GM18505 (cell line): ENCODE results near the gene PTPN4.

ENCODE experiments used
- ATAC-seq: cut with Tn5 transposase; IDR thresholded peaks from one replicate; pipeline ENCODE4 v1.9.1; 2021; ENCODE audit not compliant: unreplicated experiment
- POLR2A ChIP-seq: IDR thresholded peaks from 4 replicates; pipeline ENCODE4 v1.6.1; 2011; ENCODE audit warnings: borderline replicate concordance; ENCODE audit not compliant: insufficient read depth, insufficient read length; ENCODE audit errors: extremely low read depth

The PTPN4 gene, protein sequence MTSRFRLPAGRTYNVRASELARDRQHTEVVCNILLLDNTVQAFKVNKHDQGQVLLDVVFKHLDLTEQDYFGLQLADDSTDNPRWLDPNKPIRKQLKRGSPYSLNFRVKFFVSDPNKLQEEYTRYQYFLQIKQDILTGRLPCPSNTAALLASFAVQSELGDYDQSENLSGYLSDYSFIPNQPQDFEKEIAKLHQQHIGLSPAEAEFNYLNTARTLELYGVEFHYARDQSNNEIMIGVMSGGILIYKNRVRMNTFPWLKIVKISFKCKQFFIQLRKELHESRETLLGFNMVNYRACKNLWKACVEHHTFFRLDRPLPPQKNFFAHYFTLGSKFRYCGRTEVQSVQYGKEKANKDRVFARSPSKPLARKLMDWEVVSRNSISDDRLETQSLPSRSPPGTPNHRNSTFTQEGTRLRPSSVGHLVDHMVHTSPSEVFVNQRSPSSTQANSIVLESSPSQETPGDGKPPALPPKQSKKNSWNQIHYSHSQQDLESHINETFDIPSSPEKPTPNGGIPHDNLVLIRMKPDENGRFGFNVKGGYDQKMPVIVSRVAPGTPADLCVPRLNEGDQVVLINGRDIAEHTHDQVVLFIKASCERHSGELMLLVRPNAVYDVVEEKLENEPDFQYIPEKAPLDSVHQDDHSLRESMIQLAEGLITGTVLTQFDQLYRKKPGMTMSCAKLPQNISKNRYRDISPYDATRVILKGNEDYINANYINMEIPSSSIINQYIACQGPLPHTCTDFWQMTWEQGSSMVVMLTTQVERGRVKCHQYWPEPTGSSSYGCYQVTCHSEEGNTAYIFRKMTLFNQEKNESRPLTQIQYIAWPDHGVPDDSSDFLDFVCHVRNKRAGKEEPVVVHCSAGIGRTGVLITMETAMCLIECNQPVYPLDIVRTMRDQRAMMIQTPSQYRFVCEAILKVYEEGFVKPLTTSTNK

GRCh38 chr2:119759451-119760236 is at the start of gene PTPN4:
Gene PTPN4, plus strand, starts transcription at chr2:119759922. Its CDS starts 49,932 bp downstream, at chr2:119809854.
- TF ChIP-seq POLR2A, result peak; percentile 79
- ATAC-seq, result peak; percentile 93

DNA sequence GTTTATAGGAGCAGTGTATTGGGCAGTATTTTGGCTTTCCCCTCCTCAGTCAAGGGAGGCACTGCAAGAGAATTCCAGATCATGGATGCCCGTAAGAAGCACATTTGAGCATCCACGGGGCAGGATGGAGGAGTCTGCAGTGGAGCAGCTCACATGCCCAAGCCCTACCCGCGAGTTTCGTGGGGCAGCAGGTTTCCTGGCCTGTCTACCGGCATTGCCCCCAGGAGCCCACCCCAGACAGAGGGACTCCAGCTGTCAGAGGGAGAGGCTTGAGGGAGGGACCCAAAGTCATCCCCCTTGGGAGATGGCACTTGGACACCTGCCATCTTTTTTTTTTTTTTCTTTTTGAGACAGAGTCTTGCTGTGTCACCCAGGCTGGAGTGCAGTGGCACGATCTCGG is 49.4 kb upstream of the PTPN4 start:
- TF ChIP-seq POLR2A, result no peak
- no peak for ATAC-seq

GRCh38 chr2:119711352-119711751 is 48.4 kb upstream of the PTPN4 start:
- no peak for ATAC-seq

DNA sequence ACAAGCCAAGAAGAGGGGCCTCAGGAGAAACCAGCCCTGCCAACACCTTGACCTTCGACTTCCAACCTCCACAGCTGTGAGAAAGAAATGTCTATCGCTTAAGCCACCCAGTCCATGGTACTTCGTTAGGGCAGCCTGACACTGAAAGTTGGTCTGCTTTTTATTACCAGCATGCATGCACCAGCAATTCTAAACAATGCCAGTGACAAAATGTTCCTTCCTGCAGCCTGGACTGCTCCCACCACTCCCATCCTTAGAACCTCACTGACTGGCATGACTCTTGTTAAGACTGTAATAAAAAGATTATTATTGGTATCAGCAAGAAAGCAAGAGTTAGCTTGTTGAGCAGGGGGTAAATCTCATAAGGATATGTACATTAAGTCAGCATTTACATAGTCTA is 47.2 kb upstream of the PTPN4 start:
- ATAC-seq, result no peak
- TF ChIP-seq POLR2A, result no peak

More at GRCh38 chr2:119711352-119711751, 48.4 kb upstream of the PTPN4 start:
- TF ChIP-seq POLR2A, result no peak

- no peak for TF ChIP-seq POLR2A
- no peak for ATAC-seq
Observed at GRCh38 chr2:119713819-119714490, 45.8 kb upstream of the PTPN4 start.

- no peak for ATAC-seq
- no peak for TF ChIP-seq POLR2A
Observed at GRCh38 chr2:119715409-119716283, 44.1 kb upstream of the PTPN4 start.

DNA sequence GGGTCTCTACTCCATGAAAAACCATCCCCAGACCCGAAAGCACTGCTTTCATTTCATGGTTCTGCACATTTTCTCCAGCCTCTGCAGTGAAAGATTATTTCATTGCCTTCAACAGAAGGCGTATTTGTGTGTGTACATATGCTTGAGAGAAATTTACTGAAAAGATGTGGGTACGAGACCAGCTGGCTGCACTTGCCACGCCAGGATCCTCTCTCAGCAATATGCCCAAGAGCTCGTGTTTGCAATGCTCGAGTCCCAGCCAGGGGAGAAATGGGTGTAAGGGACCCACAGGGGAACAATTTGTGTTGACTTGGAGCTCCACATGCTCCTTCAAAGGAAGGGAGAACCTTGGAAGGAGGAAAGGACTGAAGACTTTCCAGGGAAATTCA is 43.4 kb upstream of the PTPN4 start:
- no peak for TF ChIP-seq POLR2A
- no peak for ATAC-seq

GRCh38 chr2:119718501-119719260 is 41.0 kb upstream of the PTPN4 start:
- no peak for TF ChIP-seq POLR2A
- ATAC-seq, result no peak

DNA sequence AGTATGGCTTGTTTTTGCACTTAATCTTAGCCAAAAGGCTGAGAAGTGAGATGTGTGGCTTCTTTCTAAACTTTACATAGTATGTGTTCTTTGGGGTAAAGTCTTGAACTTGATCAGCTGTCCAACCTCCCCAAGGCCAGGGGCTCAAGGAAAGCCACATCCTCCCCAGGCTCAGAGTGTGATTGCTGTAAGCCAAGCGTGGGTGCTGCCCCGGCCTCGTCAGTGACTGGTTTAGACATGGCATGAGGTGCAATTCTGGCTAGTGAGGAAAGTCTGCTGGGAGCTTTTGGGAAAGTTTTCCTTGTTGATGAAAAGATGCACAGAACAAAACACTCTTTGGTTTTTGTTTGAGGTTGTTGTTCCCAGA is 40.5 kb upstream of the PTPN4 start:
- TF ChIP-seq POLR2A, result no peak
- ATAC-seq, result no peak

- ATAC-seq, result no peak
- no peak for TF ChIP-seq POLR2A
Observed at GRCh38 chr2:119721043-119721442, 38.7 kb upstream of the PTPN4 start.

GRCh38 chr2:119721462-119721861 is 38.3 kb upstream of the PTPN4 start:
- TF ChIP-seq POLR2A, result no peak
- ATAC-seq, result no peak
